Activated CD4-positive, alpha-beta T cell treated with anti-CD3 and anti-CD28 coated beads for 48 hours (primary cell): ENCODE data around the gene VARS2.
A peak's percentile ranks its signal among the peaks of the same experiment; 100 is the strongest.

Experiments
- DNase-seq: peaks from one replicate; pipeline ENCODE4 v3.0.0-alpha.2; 2020

Gene VARS2

DNA sequence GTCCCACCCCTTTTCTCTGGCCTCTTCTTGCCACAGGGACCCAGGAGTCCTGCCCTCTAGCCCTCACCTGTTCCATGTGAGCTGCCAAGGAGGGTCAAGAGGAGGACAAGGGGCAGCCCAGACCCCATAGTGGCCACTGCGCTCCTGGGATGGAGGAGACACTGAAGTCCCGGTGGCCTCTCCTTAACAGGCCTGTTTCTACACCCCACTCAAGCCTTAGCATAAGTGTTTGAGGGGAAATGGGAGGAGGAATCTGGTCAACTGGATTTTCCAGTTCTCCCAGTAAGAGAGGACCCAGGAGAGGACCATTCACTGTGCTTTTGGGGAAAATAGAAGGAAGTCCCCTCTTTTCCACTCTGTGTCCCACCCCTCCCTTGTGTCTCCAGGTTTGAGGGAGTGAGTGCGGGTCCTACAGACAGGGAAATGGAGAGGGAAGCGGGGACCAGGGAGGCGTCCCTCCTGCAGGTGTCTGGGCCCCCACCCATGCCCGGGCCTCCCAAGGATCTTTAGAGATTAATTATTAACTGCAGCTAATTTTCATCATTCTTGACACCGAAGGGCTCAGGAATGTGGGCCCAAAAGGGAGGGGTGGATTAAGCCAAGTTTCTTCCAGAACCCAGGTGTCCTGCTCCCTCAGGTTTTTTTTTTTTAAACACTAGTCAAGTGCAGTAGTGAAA, 18.1 kb downstream of the VARS2 start, which contains the start of gene SFTA2:
Gene SFTA2, minus strand, starts transcription at position 202 of the 677 bp plus-strand sequence. Its CDS starts 74 bp downstream, at position 128.
- DNase-seq = no peak

DNA sequence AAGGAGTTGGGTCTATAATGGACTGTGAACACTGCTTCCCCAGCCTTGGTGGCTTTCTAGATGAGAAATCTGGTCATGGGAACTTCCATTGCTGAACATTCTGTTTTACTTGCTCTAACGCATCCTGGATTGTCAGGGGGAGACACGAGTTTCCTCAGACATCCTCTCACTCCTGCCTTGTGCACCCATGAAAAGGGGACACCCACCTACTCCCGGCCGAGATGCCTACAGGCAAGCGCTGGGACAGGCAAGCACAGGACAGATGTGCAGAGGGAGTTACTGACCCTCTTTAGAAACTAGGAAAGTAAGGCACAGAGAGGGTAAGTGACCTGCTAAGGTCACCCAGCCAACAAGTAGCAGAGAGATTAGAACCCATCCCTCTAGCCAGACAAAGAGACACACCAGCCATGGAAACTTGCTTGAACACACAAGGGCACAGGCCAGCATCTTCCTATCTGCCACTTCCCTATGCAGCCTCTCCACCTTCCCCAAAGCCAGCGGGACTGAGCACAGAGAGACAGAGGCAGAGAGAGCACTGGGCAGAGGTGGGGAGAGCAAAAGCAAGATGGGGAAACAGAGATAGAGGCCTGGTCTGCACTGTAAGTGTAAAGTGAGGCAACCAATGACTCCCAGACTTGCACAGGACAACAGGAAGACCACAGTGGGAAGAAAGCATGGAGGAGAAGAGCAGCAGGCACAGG, 18.8 kb downstream of the VARS2 start:
- no peak for DNase-seq

DNA sequence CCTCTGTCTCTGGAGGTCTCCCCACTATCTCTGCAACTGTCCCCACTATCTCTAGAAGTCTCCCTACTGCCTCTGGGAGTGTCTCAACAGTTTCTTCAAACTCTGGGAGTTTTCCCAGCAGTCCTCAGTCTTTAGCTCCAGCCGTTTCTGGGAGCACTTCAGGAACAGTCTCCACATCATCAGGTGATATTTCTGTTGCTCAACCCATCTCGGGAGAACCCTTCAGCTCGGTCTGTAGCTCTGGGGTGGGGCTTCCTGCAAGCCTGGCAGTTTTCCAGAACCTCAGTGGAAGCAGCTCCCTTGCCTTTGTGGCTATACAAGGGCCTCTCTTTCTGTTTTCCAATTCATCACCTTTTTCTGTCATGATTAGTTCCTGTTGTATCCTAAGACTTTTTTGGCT, 21.0 kb downstream of the VARS2 start:
- no peak for DNase-seq

DNA sequence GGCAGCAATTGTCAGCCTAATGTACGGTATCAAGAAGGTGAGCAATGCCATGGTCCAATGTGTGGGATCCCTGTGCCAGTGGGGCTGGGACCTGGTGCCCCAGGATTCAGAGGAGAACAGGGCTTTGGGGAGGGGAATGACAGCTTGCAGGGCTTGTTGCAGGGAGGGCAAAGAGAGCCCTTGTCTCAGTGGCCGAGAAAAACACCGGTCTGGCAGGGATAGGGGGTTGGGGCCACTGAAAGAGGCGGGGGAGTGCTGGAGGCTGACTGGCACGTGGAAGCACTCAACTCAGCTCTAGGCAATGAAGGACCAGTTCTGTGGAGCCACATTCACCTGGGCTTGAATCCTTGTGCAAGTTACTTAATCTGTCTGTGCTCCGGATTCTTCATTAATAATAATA, 23.2 kb downstream of the VARS2 start:
- DNase-seq = no peak

DNA sequence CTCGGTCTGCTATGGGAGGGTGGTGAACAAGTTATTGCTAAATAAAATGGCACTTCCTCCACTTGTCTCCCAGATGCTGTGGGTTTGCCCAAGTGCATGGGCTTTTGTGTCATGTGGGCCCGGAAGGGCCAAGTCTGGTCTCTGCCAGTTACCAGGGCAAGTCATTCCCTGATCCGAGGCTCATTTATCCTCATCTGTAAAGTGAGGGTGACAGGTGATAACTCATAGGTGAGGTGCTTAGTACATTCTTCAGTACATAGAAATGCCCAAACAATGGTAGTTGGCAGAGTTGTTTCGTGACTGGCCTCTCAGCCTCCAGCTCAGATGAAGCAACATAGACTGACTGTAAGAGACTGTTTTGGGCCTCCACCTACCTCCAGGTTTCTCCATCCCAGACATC, 24.7 kb downstream of the VARS2 start:
- DNase-seq = no peak

DNA sequence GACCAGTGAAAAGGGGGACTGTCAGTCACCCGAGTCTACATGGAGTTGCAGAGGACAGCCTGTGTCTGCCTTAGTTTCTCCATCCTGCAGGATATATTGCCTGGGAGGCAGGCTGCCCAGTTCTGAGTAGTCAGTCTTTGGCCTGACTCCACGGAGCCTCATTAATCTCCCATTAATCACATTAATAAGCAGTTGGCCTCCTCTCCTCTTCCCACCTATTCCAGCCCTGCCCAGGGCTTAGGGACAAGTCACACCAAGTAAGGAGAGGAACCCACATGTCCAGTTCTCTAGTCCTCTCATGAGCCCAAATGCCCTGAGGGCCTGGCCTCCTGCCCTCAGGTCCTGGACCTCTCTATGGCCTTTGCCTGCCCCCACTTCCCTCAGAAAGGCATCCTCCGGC, 25.4 kb downstream of the VARS2 start:
- no peak for DNase-seq

DNA sequence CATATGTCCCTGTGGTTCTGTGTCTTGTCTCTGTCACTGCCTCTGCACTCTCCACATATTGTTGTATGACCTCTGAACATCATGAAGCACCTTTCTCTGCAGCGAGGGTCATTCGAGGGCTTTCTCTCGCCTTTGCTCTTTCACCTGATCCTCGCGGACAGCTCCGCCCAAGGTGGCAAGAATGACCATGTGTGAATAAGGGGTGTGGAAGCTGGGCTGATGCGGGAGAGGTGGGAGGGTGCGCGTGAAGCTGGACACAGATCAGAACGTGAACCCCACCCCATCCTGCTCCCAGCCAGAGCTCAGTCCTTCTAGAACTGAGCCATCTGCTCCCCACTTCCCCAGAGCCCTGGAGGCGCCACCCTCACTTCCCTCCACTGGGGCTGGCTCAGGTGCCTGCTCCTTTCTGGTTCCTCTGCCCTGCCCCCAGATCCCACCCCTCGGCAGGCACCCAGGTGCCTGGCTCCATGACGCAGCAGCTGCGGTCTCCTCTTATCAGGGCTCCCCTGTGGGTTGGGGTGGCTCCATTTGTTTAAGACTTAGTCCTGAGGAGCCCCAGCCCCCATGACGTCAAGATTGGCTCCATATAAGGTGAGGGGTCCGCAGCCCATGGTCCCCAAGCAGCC, 26.4 kb downstream of the VARS2 start, which contains the start of gene MUCL3:
Gene MUCL3, plus strand, starts transcription at position 613 of the 626 bp plus-strand sequence. CDS start 27 bp downstream, outside the sequence.
- DNase-seq = no peak

DNA sequence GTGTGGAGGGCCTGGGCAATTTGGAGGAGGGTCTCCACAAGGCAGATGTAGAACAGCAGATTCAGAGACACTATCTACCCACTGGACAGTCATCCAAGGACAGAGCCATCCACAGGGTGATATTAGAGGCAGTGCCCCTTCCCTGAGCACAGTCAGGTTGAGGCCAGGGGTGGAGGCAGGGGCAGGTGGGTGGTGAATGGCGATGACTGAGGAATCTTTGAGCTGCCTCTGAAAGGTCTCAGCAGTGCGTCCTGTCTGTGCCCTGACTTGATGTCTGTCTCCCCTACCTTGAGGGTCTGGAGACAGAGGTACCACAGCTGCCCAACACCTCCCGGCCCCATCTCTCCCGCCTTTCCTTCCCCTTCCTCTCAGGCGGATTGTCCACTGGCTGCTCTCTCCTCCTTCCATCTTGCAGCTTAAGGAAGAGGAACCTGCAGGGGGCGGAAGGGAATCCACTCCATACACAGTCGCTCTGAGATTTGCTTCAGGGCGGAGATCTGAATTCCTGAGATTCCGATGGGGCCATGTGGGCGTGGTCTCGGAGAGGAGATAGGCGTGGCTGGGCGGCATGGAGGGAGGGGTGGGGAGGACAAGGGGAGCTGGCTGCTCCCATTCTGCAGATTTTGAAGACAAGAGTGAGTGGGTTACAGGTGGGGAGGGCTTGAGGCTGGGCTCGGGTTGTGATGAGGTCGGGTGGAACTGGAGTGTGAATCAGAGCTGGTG, 28.5 kb downstream of the VARS2 start:
- peak; percentile 32 for DNase-seq

DNA sequence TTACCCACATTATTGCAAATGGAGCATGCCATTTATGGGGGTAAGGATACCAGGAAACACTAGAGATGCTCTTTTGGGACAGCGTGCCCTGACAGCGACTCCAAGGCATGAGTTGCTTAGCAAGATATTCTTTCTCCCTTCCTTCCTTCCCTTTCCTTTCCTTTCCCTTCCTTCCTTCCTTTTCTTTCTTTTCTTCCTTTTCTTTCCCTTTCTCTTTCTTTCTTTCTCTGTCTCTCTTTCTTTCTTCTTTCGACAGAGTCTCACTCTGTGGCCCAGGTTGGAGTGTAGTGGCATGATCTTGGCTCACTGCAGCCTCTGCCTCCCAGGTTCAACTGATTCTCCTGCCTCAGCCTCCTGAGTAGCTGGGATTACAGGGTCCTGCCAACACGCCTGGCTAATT, 30.0 kb downstream of the VARS2 start:
- DNase-seq = no peak

DNA sequence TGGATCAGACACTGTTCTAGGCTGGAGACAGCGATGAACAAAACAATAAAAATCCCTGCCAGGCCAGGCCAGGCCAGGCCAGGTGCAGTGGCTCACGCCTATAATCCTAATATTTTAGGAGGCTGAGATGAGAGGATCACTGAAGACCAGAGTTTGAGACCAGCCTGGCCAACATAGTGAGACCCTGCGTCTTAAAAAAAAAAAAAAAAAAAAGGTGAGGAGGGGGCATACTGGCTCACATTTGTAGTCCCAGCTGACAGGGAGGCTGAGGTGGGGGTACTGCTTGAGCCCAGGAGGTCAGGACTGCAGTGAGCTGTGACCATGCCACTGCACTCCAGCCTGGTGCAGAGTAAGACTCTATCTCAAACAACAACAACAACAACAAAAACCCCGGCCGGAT, 31.2 kb downstream of the VARS2 start:
- DNase-seq = no peak

DNA sequence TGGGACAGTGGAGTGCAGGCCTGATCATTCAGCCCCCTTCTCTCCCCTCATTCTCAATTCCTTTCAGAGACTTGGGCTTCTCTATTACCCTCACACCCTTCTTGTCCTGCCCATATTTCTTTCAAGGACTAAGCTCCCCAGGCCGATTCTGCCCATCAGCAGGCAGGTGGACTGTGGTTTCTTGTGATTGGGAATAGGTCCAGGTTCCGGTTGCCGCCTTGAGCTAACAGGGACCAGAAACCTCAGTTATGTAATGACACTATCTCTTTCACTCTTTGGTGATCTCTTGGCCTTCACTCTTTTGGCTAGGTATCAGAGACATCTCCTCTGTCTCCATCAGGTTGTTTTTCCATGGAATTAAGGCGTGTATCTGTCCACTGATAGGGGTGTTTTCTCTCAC, 33.2 kb downstream of the VARS2 start:
- DNase-seq = no peak

DNA sequence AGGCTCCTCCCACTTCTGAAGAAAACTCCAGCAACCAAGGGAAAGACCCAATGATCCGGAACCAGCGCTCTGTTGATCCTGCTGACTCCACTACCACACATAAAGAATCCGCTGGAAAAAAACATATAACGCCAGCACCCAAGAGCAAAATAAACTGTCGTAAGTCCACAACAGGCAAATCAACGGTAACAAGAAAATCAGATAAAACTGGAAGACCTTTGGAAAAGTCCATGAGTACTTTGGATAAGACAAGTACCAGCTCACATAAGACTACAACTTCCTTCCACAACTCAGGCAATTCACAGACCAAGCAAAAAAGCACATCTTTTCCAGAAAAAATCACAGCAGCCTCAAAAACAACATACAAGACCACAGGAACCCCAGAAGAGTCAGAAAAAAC, 34.8 kb downstream of the VARS2 start:
- DNase-seq = no peak

DNA sequence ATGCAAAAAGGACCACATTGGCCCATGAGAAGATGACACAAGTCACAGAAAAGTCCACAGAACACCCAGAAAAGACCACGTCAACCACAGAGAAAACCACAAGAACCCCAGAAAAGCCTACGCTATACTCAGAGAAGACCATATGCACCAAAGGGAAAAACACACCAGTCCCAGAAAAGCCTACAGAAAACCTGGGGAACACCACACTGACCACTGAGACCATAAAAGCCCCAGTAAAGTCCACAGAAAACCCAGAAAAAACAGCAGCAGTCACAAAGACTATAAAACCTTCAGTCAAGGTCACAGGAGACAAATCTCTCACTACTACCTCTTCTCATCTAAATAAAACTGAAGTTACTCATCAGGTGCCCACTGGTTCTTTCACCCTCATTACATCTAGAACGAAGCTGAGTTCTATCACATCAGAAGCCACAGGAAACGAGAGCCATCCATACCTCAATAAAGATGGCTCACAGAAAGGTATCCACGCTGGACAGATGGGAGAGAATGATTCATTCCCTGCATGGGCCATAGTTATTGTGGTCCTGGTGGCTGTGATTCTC, 38.0 kb downstream of the VARS2 start:
- DNase-seq = no peak

DNA sequence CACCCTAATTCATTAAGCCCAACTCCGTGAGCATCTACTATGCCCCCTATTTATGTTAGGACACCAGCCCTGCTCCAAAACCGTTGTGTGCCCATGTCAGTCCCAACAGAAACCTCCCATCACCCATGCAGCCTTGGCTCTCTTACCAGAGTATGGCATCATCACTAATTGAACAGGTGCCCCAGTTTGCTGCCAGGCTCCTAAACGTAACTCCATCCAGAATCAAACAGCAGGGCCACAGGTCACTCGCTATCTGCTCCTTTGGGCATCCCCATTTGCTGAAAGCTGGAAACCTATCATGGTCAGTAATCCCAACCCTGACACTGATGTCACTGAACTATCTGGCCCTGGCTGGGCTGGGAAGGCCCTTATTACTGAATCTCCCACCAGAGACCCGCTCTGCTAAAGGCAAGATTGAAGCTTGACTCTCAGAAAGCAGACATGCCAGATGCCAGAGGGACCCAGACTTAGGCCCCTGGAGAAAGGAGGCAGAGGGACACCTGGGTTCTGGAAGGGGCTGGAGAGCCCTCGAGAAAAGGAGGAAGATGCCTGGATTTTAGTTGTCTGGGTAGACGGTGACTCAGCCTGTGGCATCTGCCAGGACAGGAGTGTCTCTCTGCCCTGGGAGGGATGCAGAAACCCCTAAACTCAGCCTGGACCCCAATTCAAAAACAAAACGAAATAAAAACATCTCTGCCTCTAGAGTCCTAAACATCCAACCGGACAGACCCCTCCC, 40.8 kb downstream of the VARS2 start:
- no peak for DNase-seq

DNA sequence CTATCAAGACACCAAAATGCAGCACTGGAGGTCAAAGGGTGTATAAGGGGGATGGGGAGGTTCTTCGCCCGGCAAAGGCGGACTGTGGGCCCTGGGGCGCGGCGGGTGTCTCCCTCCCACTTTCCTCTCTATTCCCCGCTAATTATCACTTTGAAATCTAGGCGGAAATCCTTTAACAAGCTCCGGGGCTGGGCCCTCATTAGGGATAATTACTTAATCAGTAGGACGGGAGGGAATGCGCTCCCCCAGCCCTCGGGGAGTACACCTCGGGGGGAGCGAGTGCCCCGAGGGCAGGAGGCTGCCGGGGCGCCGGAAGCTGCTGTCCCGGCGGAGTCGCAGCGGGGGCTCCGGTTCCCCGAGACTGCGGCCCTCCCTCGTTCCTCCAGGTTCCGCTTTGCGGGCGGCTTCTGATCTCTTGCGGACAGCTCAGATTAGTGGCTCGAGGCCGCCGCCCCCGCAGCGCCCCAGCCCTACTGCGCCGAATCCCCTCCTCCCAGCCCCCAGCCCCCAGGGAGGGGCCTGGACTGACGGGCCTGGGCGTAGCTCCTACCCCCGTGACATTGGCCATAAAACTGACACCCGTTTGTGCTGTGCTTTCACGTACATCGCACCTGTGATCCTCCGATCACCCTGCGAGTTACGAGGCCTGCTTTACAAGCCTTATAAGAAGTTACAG, 41.5 kb downstream of the VARS2 start:
- peak; percentile 92 for DNase-seq

DNA sequence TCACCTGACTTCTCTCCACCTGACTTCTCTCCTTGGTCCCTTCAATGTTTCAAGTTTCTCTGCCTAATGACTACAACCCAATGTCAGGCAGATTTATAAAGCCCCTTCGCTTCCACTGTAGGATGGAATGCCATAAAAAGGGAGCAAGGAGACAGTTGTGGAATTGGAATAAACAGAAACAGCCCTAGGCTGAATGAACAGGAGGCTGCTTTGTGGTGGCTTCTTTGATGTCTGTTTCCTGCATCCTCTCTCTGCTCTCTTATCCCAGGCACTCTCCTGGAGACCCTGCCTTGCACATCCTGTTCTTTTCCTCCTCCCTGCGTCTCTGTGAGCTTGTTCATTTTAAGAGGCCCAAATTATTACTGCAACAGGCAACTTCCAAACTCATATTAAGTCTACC, 43.7 kb downstream of the VARS2 start:
- DNase-seq = no peak

DNA sequence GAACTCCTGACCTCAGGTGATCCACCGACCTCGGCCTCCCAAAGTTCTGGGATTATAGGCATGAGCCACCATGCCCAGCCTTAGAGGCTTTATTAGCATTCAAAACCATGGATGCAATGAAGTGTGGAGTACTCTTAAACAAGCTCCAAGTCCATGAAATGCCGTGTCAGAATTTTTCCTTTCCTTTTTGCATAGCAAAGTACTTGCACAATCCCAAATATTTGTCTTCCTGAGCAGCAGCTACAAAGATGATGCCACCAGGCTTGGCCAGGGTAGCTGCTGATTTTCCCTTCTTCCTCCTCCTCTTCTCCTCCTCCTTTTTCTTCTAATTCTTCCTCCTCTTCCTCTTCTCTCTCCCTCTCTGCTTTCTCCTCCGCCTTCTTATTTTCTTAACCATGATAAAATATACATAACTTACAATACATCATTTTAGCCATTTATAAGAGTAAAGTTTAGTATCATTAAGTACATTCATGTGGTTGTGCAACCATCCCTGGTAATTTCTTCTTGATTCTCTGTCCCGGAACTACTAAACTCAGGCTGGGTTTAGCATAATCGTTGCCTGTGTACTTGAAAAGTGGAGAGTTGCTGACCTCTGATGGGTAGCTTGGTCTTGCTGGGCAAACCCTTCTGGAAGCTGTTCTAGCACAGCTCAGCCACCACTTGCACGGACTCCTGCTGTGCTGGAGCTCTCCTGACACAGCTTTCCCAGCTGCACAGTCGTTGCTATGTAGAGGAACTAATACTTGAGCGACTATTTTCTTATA, 47.1 kb downstream of the VARS2 start:
- DNase-seq = no peak

DNA sequence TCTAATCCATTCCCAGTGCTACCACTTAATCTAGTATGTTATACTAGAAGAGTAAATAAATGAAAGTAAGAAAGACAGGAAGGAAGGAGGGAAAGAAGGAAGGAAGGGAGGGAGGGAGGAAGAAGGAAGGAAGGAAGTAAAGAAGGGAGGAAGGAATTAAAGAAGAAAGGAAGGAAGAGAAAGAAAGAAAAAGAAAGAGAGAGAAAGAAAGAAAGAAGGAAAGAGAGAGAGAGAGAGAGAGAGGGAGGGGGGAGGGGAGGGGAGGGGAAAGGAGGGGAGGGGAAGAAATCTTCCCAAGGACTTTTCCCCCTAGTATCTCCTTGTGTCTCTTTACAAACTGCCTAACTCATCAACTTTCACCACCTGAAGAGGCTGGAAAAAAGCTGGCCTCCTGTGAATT, 48.7 kb downstream of the VARS2 start:
- no peak for DNase-seq

DNA sequence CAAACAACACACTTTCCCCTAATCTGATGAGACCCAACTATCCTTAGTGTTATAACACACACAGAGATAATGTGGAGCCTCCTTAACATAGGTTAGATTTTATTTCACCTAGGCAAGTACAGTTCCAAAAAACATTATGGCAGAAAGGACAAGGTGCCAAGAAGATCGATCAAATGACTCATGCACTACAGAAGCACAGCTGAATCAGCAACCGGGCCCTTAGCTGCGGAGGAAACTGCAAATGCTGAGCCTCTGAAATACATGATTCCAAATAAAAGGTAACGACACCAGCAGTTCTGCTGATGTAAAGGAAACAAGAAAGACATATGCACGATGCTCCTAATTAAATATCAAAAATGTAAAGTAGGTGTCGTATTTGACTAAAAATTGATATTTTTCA, 49.6 kb downstream of the VARS2 start:
- no peak for DNase-seq

DNA sequence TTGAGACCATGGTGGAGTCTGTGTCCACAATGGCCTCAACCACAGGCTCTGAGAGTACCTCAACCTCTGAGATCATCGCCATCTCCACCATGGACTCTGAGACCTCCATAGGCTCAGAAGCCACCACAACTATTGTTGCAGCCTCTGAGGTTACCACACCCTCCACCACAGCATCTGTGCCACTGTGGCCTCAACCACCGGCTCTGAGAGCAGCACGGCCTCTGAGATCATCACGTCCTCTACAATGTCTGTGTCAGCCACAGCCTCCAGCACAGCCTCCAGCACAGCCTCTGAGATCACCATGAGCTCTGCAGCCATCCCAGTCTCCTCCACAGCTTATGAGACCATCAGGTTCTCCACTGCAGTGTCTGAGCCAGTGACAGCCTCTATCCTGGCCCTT, 50.0 kb downstream of the VARS2 start:
- DNase-seq = no peak

DNA sequence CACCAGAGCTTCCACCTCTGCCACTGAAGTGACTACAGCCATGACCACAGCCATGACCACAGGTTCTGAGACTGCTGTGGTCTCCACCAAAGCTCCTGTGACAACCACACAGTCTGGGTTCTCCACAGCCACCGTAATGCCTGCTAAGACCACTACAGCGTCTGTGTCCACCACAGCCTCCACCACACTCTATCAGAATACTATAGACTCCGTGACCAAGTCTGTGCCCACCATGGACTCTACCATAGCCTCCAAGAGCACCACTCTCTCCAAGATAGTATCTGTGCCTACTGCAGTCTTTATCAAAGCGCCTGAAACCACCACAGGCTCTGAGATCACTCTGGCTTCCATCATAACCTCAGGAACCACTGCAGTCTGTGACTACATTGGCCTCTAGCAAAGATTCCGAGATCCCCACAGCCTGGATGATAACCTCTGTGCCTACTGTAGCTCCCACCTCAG, 51.1 kb downstream of the VARS2 start:
- DNase-seq = no peak
